D721Med (cell line): ENCODE data around the gene GANC.

Source experiments
- DNase-seq: peaks from one replicate; pipeline ENCODE4 v3.0.0; 2011; ENCODE audit warnings: low spot score; ENCODE audit not compliant: insufficient read length
- FAIRE-seq: peaks from 2 replicates; lab custom pipeline; 2011; peaks lifted over from hg19 to GRCh38; lab: Jason Lieb, UNC
- CTCF ChIP-seq: IDR thresholded peaks from 2 replicates; pipeline ENCODE4 v1.5.1; 2012; ENCODE audit warnings: mild to moderate bottlenecking, control low read depth; ENCODE audit not compliant: insufficient read depth; ENCODE audit errors: missing control alignments

GANC gene

GRCh38 chr15:42273900-42274701 lies 1.1 kb downstream of the GANC start:
- TF ChIP-seq CTCF = no peak
- DNase-seq = no peak
- no peak for FAIRE-seq

GRCh38 chr15:42274702-42274989 lies 1.6 kb downstream of the GANC start:
- no peak for DNase-seq
- TF ChIP-seq CTCF = no peak
- FAIRE-seq = no peak

DNA sequence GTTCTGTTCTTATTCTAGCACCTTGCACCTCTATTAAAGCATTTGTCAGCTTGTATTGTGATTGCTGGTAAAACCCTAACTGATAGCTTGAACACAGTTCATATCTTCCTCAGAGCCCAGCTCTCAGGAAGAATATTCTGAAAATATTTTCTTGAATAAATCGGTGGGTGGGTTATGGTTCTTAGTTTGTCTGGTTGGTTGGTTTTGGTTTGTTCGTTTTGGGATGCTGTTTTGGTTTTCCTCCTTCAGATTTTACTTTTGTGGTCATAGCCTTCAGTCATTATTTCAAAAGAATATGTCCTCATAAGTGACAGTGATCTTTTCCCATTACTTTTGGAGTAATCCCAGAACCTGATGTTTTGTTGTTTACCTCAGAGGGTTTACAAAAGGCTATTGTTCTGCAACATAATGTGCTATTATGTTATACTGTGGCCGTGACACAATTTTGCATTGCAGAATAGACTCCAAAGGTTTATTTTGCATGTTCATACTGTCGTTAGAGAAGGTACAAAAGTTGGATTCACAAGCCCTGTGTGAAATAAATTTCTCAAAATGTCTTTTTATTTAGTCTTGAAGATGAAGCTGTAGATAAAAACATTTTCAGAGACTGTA lies 2.9 kb downstream of the GANC start:
- DNase-seq = no peak
- no peak for FAIRE-seq
- TF ChIP-seq CTCF = no peak

- no peak for TF ChIP-seq CTCF
- FAIRE-seq (no peak), DNase-seq (no peak)
These were observed 3.8 kb downstream of the GANC start for GRCh38 chr15:42276762-42277161.

DNA sequence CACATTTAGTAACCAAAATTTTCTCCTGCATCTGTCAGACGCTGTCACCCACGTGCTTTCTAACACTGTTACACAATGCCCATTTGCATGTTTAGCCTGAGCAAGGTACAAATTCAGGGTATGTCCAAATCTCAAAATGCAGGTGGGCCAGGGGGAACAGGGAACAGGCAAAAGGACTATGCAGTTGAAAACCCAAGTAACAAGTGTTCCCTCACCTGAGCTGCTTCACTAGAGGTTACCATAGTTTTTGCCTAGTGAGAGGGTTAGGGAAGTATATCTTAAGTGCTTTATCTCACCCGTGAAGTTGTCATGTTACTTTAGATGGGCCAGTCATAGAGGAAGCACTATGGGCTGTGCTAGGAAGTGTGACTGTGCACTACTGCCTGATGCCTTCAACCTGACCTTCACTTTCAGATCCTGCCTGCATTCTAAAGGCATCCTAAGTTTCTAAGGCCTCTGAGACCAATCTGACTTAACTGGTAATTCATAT lies 6.3 kb downstream of the GANC start:
- no peak for FAIRE-seq

DNA sequence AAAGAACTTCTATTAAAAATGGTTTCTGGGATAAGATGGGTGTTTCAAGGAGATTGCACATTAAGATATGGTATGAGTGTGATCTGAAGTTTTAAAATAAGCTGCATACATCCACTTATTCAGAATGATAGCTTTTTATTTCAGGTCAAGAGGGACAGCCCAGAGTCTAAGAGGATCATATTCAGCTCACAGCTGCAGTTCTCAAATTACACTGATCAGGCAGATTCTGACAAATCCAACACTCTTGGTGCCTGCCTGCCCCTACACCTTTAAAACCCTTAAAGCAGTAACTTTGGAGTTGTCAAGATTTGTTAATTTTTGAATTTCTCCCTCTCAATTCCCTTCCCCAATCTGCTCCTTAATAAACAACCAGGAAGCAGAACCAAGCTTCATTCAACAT lies 9.3 kb downstream of the GANC start:
- TF ChIP-seq CTCF = no peak
- DNase-seq = no peak
- FAIRE-seq = no peak

More for the DNA sequence above, 6.3 kb downstream of the GANC start:
- no peak for DNase-seq
- no peak for TF ChIP-seq CTCF

- FAIRE-seq = no peak
- DNase-seq = no peak
These were observed 9.9 kb downstream of the GANC start for GRCh38 chr15:42282926-42283325.

More at GRCh38 chr15:42282926-42283325, 9.9 kb downstream of the GANC start:
- TF ChIP-seq CTCF = no peak
